ENCODE results near the gene EPS8L2.

EPS8L2 gene

GRCh38 chr11:762421-763072 is 56.5 kb downstream of the EPS8L2 start:
- DNase-seq (ENCODE audit: low read depth in 2 of 2), result no peak

- no peak for DNase-seq (ENCODE audit: low read depth in 2 of 2)
These were observed 57.0 kb downstream of the EPS8L2 start for GRCh38 chr11:763073-763463.

- DNase-seq (ENCODE audit: low read depth in 2 of 2), result no peak
These were observed 57.7 kb downstream of the EPS8L2 start for GRCh38 chr11:763549-764321.

GRCh38 chr11:764322-765024 is 58.4 kb downstream of the EPS8L2 start:
- DNase-seq (ENCODE audit: low read depth in 2 of 2), result no peak

GRCh38 chr11:765025-765801 is 59.2 kb downstream of the EPS8L2 start:
- peak; percentile 34 to 47 for DNase-seq (ENCODE audit: low read depth in 2 of 2)

GRCh38 chr11:765802-766091 is 59.7 kb downstream of the EPS8L2 start:
- DNase-seq (ENCODE audit: low read depth in 2 of 2), result no peak

- no peak for DNase-seq (ENCODE audit: low read depth in 2 of 2)
These were observed 60.3 kb downstream of the EPS8L2 start for GRCh38 chr11:766106-766935.

GRCh38 chr11:766936-767210 is 60.8 kb downstream of the EPS8L2 start:
- DNase-seq (ENCODE audit: low read depth in 2 of 2), result no peak

GRCh38 chr11:767238-767637 is 61.2 kb downstream of the EPS8L2 start:
- no peak for DNase-seq (ENCODE audit: low read depth in 2 of 2)

- no peak for DNase-seq (ENCODE audit: low read depth in 2 of 2)
These were observed 64.0 kb downstream of the EPS8L2 start for GRCh38 chr11:769887-770641.

GRCh38 chr11:770642-771616 is 64.9 kb downstream of the EPS8L2 start:
- no peak for DNase-seq (ENCODE audit: low read depth in 2 of 2)

- DNase-seq (ENCODE audit: low read depth in 2 of 2), result no peak
These were observed 65.7 kb downstream of the EPS8L2 start for GRCh38 chr11:771617-772204.

- no peak for DNase-seq (ENCODE audit: low read depth in 2 of 2)
These were observed 66.7 kb downstream of the EPS8L2 start for GRCh38 chr11:772429-773390.

GRCh38 chr11:773425-773824 is 67.4 kb downstream of the EPS8L2 start:
- DNase-seq (ENCODE audit: low read depth in 2 of 2), result no peak

- no peak for DNase-seq (ENCODE audit: low read depth in 2 of 2)
These were observed 67.8 kb downstream of the EPS8L2 start for GRCh38 chr11:773830-774229.

GRCh38 chr11:774873-775592 is 69.0 kb downstream of the EPS8L2 start:
- DNase-seq (ENCODE audit: low read depth in 2 of 2), result no peak

GRCh38 chr11:776263-776560 is 70.2 kb downstream of the EPS8L2 start:
- no peak for DNase-seq (ENCODE audit: low read depth in 2 of 2)

All from stimulated activated CD8-positive, alpha-beta memory T cell treated with anti-CD3 and anti-CD28 coated beads, Interleukin-7, amount 100 ng/mL, for 1 hour (primary cell).